Epidermal melanocyte (primary cell): ENCODE data around the gene CDK2.
"Not testable (repeated sequence)": the region's sequence is repeated elsewhere in the genome, so short reads cannot be mapped to it uniquely, and the experiment has no call there.

Experiments
- DNase-seq: peaks from one replicate; pipeline ENCODE4 v3.0.0; 2011; ENCODE audit warnings: low spot score; ENCODE audit not compliant: insufficient read length

Gene CDK2

DNA sequence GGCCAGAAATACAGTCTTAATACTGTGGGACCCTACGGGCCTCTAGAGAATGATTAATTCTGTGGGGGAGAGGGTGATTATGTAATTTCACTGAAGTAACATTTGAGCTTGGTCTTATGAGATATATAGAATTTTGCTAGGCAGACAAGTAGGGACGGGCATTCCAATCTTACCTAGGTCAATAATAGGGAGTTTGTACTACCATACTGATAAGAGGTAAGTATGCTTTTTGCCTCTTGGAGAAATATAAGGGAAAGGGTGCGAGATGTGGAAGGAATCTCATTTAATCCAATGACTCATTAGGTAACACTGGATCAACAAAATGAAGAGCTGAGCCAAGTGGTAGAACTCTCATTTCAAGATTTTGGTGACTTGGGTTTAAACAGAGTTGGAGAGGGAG, 12.4 kb downstream of the CDK2 start:
- no peak for DNase-seq

DNA sequence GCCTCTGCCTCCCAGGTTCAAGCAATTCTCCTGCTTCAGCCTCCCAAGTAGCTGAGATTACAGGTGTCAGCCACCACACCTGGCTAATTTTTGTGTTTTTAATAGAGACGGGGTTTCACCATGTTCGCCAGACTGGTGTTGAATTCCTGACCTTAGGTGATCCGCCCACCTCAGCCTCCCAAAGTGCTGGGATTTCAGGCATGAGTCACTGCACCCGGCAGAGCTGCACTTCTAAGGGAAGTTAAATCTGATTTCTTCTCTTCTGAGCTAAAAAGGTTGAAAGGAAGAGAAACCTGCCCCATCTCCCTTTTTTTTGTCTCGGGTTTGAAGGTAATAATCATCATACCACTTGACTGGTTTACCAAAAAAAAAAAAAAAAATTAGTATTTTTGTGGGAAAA, 15.3 kb downstream of the CDK2 start:
- DNase-seq = not testable (repeated sequence)

DNA sequence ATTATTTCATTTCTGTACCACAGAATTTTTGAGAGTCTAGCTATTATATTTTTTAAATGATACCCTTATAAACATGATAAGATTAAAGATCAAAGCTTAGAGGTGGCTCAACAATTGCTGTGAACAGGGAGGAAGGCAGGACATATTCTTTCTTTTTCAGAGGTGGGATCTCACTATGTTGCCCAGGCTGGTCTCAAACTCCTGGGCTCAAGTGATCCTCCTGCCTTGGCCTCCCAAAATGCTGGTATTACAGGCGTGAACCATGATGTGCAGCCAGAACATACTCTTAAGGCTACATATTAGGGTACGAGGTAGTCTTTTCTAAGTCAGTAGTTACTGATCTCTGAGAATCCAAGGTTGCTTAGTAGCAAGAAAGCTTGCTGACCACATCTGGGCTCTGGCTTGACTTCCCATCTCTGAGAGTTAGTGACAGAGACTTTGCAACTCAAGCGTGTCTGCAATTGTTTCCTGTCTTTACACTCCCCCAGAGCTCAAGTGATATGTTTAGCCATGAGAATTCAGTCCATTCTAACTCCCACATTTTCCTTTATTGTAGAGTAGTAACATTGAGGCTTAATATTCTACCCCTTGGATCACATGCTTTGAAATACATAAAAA, 15.8 kb downstream of the CDK2 start:
- DNase-seq = no peak

DNA sequence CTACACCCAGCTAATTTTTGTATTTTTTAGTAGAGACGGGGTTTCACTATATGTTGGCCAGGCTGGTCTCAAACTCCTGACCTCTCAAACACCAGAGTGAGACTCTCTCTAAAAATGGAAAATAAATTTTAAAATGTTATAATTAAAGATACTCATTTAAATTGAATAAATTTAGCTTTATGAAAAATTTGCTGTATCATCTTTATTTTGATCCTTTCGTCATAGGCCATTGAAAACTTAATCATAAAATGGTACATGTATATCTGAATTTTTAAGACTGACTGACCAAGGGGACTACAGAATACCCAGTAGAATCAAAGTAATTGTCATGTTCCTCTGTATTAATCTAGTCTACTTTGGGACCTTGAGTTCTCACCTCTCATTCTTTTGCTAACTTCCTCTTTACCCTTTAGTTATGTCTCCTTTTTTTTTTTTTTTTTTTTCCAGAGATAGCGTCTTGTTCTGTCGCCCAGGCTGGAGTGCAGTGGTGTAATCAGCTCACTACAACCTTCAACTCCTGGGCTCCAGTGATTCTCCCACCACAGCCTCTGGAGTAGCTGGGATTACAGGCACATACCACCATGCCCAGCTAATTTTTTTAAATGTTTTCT, 16.7 kb downstream of the CDK2 start:
- no peak for DNase-seq

DNA sequence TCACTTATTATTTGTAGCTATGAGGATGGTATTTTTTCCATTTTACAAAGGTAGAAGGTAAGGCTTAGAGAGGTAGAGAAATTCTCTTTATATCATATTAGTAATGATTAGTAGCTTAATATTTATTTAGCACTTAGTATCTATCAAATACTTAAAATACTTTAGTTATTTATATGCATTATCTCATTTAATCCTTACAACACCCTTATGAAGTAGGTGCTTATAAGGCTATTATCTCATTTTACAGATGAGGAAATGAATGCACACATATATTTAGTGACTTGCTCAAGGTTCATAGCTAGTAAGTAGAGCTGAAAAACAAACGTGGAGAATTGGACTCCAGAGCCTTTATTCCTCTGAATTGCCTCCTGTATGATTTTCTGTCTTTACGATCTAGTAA, 18.2 kb downstream of the CDK2 start:
- no peak for DNase-seq

DNA sequence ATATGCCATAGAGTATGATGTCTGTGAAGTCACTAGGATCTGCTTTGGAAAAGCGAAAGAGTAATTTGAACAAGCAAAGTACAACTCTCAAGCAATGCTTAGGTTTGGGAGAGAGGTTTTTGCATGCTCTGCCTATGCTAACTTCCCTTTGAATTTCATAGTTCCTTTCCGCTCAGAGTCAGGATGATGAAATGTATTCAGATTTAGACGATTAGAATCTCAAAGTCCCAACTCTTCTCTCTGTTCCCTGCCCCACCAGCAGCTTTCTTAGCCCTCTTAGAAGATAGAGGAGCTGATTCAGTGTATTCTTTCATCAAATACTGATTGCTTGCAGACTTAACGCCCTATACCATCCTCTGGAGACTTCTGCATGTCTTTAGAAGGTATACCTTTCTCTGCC, 18.7 kb downstream of the CDK2 start:
- no peak for DNase-seq

DNA sequence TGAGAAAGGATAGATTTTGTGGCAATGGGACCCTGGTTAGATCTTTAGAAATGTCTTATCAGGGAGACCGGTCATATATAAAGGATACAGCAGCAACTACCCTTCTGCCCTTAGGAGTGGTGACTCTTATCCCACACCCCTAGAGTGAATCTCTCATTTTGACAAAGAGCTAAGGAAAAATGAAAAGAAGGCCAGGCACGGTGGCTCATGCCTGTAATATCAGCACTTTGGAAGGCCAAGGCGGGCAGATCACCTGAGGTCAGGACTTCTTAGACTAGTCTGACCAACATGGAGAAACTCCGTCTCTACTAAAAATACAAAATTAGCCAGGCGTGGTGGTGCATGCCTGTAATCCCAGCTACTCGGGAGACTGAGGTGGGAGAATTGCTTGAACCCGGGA, 19.3 kb downstream of the CDK2 start:
- DNase-seq = not testable (repeated sequence)

DNA sequence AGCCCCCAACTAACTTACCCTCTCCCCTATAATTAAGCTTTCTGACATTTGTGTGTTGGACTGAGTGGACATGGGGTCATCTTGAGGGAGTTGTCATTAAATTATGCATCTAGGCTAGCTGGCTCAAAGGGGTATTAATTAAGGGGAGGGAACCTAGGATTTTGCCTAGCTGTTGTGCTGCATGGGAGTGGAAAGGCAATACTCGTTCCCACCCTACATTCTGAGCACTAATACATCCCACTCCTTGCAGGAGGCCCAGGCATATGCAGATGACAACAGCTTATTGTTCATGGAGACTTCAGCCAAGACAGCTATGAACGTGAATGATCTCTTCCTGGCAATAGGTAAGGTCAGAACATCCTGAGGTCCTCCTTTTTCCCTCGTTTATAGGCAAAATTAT, 24.5 kb downstream of the CDK2 start:
- DNase-seq = no peak

DNA sequence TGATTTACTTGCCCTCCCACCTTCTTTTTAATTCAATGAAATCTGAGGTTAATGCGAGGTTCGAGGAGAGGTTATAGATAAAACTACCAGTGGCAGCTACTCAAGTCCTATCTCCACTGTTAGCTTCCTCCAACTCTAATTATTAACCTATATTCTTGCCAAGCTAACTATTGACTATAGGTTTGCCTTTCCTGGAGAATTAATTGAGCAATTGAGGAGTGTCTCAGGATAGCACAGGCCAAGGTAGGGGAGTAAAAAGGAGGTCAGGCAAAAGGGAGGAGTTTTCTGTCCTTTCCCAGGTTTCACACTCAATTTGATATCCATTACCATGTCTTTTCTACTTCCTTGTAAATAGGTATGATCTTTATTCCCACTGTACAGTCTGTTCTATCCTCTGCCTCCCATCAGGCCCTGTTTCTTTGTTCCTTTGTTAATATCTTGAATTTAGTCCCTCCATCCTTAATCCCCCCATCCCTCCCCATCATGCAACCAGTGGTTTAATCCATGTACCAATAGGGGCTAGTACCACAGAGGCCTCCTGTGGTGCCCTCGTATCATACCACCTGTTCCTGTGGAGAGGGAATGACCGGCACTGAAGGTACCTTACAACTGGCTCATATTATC, 26.7 kb downstream of the CDK2 start:
- no peak for DNase-seq

DNA sequence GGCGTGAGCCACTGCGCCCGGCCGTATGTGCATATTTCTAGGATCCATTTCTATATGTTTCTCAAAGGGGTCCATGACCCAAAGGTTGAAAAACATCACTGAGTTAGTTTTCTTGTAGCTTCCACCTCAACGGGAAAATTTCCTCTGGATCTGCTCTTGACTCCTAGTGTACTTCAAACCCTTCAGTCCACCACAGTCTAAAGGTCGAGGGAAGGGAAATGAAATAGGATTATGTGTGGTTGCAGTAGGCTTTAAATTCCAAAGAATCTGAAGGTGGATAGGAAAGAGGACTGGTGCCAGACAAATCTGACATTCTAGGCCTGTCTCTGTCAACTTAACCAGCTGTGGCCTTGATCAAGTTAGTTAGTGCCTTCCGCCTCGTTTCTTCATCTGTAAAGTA, 28.7 kb downstream of the CDK2 start:
- no peak for DNase-seq

DNA sequence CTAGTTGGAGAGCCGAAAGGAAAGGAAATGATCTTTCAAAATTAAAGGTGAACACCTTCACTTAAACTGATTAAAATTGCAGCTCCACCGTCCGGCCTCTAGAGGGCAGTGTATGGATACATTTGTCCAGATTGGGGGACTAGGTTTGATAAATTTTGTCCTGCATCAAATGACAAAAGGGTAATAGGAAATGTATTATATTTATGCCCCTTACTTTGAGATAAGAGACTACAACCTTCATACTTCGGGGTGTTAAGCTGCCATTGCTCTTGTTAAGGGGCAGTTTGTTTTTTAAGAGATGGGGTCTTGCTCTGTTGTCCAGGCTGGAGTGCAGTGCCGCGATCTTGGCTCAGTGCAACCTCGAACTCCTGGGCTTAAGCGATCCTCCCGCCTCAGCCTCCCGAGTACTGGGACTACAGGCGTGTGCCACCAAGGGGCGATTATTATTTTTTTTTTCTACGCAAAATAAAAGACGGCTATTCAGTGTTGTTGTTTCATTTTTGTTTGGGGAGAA, 29.6 kb downstream of the CDK2 start:
- DNase-seq = peak; percentile 62

DNA sequence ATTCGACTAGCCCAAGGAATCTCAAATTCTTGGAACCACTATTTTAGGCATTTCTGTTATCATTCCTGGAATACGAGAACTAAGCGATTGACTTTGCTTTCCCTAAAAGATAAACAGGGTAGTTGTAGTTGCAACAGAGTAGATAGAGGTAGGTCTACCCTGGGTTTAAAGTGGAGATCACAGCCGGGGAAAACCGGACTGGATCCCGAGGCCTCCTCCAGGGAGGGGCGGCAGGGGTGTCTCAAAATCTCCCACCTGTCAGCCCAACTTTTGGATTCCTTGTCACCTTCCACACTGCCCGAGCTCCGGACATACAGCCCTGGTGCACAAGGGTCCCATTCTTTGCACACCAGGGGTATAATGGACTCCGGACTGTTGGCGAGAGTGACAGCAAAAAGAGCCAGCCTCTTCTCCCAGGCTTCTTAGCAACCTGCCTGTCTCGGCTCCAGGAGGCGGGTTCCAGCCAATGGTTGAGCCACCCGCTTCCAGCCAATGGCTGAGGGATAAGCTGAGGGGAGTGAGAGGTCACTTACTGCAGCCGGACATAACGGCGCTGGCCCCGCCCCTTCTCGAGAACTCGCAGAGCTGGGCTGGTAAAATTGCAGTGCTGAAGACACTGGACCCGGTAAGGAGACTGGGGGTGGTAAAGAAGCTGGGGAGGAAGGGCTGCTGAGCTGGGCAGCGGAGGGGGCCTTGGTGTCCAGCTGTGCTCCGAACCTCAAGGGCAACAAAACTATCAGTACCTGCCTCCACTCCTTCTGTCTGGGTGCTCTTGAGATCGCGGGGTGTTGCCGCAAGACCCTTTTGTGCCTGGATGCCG, 30.3 kb downstream of the CDK2 start, which contains the start of gene SUOX:
SUOX (plus strand) TSS at position 562 of the 820 bp plus-strand sequence. CDS start 4,946 bp downstream, outside the sequence.
- DNase-seq = peak; percentile 100

DNA sequence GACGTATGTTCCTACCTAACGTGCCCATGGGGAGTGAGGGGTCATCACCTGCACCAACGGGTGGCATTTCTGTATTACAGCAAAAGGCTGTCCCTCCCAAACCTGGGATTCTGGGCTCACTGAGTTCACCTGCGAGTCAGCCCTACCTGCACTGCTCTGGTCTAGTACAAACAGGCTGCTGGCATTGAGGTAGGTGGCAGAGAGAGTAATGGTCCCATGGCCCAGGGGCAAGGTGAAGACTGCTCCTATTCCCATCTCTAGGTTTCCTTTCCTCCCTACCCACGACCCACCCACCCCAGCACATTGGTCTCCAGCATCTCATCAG, 30.9 kb downstream of the CDK2 start:
- no peak for DNase-seq

DNA sequence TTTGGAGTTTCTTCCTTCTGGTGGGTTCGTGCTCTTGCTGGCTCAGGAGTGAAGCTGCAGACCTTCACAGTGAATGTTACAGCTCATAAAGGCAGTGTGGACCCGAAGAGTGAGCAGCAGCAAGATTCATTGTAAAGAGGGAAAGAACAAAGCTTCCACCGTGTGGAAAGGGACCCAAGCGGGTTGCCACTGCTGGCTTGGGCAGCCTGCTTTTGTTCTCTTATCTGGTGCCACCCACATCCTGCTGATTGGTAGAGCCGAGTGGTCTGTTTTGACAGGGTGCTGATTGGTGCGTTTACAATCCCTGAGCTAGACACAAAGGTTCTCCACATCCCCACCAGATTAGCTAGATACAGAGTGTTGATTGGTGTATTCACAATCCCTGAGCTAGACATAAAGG, 32.9 kb downstream of the CDK2 start:
- DNase-seq = not testable (repeated sequence)

DNA sequence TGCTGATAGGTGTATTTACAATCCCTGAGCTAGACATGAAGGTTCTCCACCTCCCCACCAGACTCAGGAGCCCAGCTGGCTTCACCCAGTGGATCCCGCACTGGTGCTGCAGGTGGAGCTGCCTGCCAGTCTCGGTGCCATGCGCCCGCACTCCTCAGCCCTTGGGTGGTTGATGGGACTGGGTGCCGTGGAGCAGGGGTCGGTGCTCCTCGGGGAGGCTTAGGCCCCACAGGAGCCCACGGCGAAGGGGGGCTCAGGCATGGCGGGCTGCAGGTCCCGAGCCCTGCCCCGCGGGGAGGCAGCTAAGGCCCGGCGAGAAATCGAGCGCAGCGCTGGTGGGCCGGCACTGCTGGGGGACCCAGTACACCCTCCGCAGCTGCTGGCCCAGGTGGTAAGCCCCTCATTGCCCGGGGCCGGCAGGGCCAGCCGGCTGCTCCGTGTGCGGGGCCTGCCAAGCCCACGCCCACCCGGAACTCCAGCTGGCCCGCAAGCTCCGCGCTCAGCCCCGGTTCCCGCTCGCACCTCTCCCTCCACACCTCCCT, 33.4 kb downstream of the CDK2 start:
- DNase-seq = not testable (repeated sequence)

DNA sequence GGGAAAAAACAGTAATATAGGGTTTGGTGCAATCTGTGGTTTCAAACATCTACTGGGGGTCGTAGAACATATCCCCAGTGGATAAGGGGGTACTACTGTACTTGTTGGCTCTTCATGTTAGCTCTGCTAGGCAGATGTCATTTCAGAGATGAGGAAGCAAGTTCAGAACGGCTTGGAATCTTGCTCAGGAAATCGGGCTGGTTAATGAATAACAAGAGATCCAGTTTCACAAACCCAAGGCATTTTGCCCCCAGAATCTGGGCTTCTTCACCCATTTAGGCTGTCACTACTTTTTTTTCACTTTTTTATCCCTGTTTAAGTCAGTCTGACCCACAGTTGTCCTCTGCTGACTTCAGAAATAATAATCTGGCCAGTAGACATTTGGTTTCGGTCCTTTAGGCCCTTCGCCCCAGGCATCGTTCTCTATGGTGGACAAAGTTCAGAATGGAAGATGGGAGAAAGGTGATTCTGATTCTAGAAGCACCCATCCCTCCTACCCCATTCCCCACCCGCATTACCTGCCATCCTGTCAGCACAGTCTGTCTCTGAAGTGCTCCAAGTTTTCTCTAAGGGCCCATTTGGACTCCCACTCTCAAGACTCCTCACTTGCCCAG, 35.0 kb downstream of the CDK2 start:
- DNase-seq = no peak

DNA sequence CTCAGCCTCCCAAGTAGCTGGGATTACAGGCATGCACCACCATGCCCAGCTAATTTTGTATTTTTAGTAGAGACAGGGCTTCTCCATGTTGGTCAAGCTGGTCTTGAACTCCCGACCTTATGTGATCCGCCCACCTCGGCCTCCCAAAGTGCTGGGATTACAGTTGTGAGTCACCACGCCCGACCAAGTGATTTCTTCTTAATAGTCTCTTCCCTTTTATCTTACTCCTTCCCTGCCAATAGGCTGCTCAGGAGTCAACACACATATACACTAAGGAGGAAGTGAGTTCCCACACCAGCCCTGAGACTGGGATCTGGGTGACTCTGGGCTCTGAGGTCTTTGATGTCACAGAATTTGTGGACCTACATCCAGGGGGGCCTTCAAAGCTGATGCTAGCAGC, 36.7 kb downstream of the CDK2 start:
- not testable (repeated sequence) for DNase-seq

DNA sequence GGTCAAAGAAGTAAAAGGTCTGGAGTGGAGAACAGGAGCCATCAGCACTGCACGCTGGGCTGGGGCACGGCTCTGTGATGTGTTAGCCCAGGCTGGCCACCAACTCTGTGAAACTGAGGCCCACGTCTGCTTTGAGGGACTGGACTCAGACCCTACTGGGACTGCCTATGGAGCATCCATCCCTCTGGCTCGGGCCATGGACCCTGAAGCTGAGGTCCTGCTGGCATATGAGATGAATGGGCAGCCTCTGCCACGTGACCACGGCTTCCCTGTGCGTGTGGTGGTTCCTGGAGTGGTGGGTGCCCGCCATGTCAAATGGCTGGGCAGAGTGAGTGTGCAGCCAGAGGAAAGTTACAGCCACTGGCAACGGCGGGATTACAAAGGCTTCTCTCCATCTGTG, 37.6 kb downstream of the CDK2 start:
- DNase-seq = no peak

DNA sequence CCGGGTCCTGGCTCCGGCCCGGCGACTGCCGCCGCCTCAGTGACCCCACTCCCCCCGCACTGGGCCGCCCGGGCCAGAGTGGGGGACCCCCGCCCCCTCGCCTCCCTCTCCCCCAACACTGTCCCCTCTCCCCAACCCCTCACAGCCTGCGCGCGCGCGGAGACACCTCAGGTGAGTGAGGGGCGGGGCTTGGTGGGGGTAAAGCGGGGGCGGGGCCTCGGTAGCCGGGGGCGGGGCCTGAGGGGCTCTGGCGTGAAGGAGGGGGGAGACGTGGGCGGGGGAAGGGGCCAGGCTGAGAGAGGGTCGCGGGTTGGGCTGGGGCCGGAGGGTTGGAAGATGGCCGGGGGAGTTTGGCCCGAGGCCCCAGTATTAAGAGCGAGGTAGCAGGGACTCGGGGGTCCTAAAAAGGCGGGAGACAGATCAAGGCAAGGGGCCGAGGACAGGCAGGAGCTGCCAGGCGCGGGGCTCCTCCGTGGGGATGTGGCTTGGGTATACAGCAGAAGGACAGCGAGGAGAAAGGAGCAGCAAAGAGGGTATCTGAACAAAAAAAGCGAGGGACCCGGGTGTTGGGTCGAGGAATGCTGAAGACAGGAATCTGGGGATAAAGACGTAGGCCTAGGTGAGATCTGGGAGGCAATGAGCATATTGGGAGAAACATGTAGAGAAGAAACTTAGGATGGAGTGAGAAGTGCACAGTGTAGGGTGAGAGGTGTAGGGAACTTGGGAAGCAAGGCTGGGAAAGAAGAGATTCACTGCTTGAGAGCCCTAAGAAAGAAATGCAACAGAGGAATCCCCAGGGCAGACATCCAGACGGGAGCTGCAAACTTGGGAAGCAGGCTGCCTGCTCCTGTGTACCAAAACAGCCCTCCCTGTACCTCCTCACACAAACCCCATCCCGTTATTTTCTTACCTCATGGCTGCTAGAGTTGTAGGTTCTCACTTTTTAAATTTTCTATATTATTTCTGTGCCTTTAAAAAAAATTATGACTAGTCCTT, 41.2 kb downstream of the CDK2 start:
- peak; percentile 54 for DNase-seq

DNA sequence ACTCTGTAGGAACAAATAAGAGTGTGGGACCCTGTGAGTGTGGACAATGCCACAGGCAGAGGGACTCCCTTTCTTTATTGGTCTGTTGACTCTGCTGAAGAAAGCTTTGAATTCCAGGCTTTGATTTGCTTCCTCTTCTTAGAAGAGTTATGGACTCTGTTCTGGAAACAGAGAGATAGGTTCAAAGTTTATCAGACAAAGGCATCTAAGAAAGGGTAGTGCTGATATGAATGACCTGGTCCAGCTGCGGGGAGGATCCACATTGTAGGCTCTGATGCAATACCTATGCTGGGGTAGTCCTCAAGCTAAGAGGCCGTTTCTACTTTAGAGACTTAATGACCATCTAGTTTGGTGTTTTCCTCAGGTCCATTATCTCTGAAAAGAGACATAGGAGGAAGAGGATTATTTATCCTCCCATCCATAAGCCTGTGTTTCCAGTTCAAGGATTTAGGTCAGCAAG, 43.5 kb downstream of the CDK2 start:
- DNase-seq = no peak
